IPS-15b (cell line): ENCODE data around the gene TLK2.
"Not testable (repeated sequence)": the region's sequence is repeated elsewhere in the genome, so short reads cannot be mapped to it uniquely, and the experiment has no call there.

Source experiments
- H3K27me3 ChIP-seq: one replicate; pipeline ENCODE4 v1.6.1; 2013; ENCODE audit warnings: low read length; ENCODE audit not compliant: control insufficient read depth, insufficient read depth
- H3K36me3 ChIP-seq: one replicate; pipeline ENCODE4 v1.6.1; 2013; ENCODE audit warnings: low read length; ENCODE audit not compliant: control insufficient read depth, insufficient read depth
- H3K4me1 ChIP-seq: one replicate; pipeline ENCODE4 v1.6.1; 2013; ENCODE audit warnings: mild to moderate bottlenecking, low read length; ENCODE audit not compliant: control insufficient read depth, insufficient read depth
- H3K4me3 ChIP-seq: one replicate; pipeline ENCODE4 v1.5.1; 2013; ENCODE audit warnings: low read depth, low read length
- H3K9ac ChIP-seq: one replicate; pipeline ENCODE4 v1.6.1; 2013; ENCODE audit warnings: low read depth, mild to moderate bottlenecking, low read length
- H3K9me3 ChIP-seq: one replicate; pipeline ENCODE4 v1.6.1; 2013; ENCODE audit warnings: mild to moderate bottlenecking, low read length; ENCODE audit not compliant: control insufficient read depth, insufficient read depth

The TLK2 gene

GRCh38 chr17:62597150-62597549 is 118.5 kb downstream of the TLK2 start:
- Histone ChIP-seq H3K36me3 (peaks cover 5% of the 10 kb centered on the region), H3K9ac (no peak overlapping the region)

GRCh38 chr17:62597920-62598319 is 119.3 kb downstream of the TLK2 start:
- H3K9me3 ChIP-seq, result no peaks in the 10 kb centered on the region
- no peak overlapping the region for H3K4me3 ChIP-seq
- no peak overlapping the region for H3K9ac ChIP-seq
- no peaks in the 10 kb centered on the region for H3K4me1 ChIP-seq
- H3K27me3 ChIP-seq, result no peaks in the 10 kb centered on the region
- peaks cover 5% of the 10 kb centered on the region for H3K36me3 ChIP-seq

More at GRCh38 chr17:62597150-62597549, 118.5 kb downstream of the TLK2 start:
- Histone ChIP-seq H3K9me3 (no peaks in the 10 kb centered on the region), H3K4me1 (no peaks in the 10 kb centered on the region), H3K4me3 (no peak overlapping the region), H3K27me3 (no peaks in the 10 kb centered on the region)

GRCh38 chr17:62599964-62600657 is 121.5 kb downstream of the TLK2 start:
- Histone ChIP-seq H3K4me1 (no peaks in the 10 kb centered on the region), H3K36me3 (peaks cover 5% of the 10 kb centered on the region), H3K9me3 (no peaks in the 10 kb centered on the region), H3K4me3 (no peak overlapping the region), H3K27me3 (no peaks in the 10 kb centered on the region), H3K9ac (no peak overlapping the region)

- Histone ChIP-seq H3K9me3 (no peaks in the 10 kb centered on the region), H3K4me3 (no peak overlapping the region), H3K9ac (no peak overlapping the region), H3K36me3 (peaks cover 5% of the 10 kb centered on the region), H3K4me1 (no peaks in the 10 kb centered on the region), H3K27me3 (no peaks in the 10 kb centered on the region)
These were observed 122.2 kb downstream of the TLK2 start for GRCh38 chr17:62600805-62601204.

- Histone ChIP-seq H3K27me3 (no peaks in the 10 kb centered on the region), H3K9me3 (no peaks in the 10 kb centered on the region), H3K36me3 (peaks cover 3% of the 10 kb centered on the region), H3K4me1 (no peaks in the 10 kb centered on the region), H3K9ac (no peak overlapping the region), H3K4me3 (no peak overlapping the region)
These were observed 122.8 kb downstream of the TLK2 start for GRCh38 chr17:62601471-62601870.

- H3K9ac ChIP-seq, H3K4me3 ChIP-seq, H3K36me3 ChIP-seq, H3K9me3 ChIP-seq, H3K27me3 ChIP-seq, H3K4me1 ChIP-seq: not testable (repeated sequence)
These were observed 125.2 kb downstream of the TLK2 start for GRCh38 chr17:62603783-62604182.

- Histone ChIP-seq H3K36me3 (peaks cover 7% of the 10 kb centered on the region), H3K27me3 (no peaks in the 10 kb centered on the region), H3K4me1 (no peaks in the 10 kb centered on the region)
These were observed 127.0 kb downstream of the TLK2 start for GRCh38 chr17:62605588-62605987.

GRCh38 chr17:62611292-62611691 is 132.7 kb downstream of the TLK2 start:
- H3K4me1 ChIP-seq, result no peaks in the 10 kb centered on the region
- H3K36me3 ChIP-seq, result peaks cover 10% of the 10 kb centered on the region

More at GRCh38 chr17:62605588-62605987, 127.0 kb downstream of the TLK2 start:
- no peaks in the 10 kb centered on the region for H3K9me3 ChIP-seq
- H3K4me3 ChIP-seq, result no peak overlapping the region
- no peak overlapping the region for H3K9ac ChIP-seq

GRCh38 chr17:62611728-62612127 is 133.1 kb downstream of the TLK2 start:
- Histone ChIP-seq H3K27me3 (no peaks in the 10 kb centered on the region), H3K4me3 (no peak overlapping the region), H3K4me1 (no peaks in the 10 kb centered on the region), H3K36me3 (peaks cover 10% of the 10 kb centered on the region), H3K9me3 (no peaks in the 10 kb centered on the region), H3K9ac (no peak overlapping the region)

More at GRCh38 chr17:62611292-62611691, 132.7 kb downstream of the TLK2 start:
- Histone ChIP-seq H3K9me3 (no peaks in the 10 kb centered on the region), H3K27me3 (no peaks in the 10 kb centered on the region), H3K9ac (no peak overlapping the region), H3K4me3 (no peak overlapping the region)

- not testable (repeated sequence) for H3K27me3 ChIP-seq, H3K36me3 ChIP-seq, H3K4me1 ChIP-seq, H3K9me3 ChIP-seq, H3K4me3 ChIP-seq, H3K9ac ChIP-seq
These were observed 133.7 kb downstream of the TLK2 start for GRCh38 chr17:62612289-62612688.

GRCh38 chr17:62613095-62613494 is 134.5 kb downstream of the TLK2 start:
- not testable (repeated sequence) for H3K4me1 ChIP-seq, H3K27me3 ChIP-seq, H3K9me3 ChIP-seq, H3K9ac ChIP-seq, H3K36me3 ChIP-seq, H3K4me3 ChIP-seq

GRCh38 chr17:62614142-62614541 is 135.5 kb downstream of the TLK2 start:
- H3K4me3 ChIP-seq, result no peak overlapping the region
- H3K36me3 ChIP-seq, result peaks cover 10% of the 10 kb centered on the region
- no peaks in the 10 kb centered on the region for H3K9me3 ChIP-seq
- no peaks in the 10 kb centered on the region for H3K27me3 ChIP-seq
- H3K4me1 ChIP-seq, result peaks cover 10% of the 10 kb centered on the region
- H3K9ac ChIP-seq, result no peak overlapping the region
